Nephron (organoid): ENCODE measurements around the gene B3GLCT.

Experiments used
- H3K27ac Mint-ChIP-seq, 3 experiments: 2 replicates each; pipeline ENCODE4 v1.8.0; 2020; ENCODE audit warnings: mixed read lengths in 3 of 3, mild to moderate bottlenecking in 2 of 3, moderate library complexity in 1 of 3
- H3K27me3 Mint-ChIP-seq: 2 replicates; pipeline ENCODE4 v1.8.0; 2021; ENCODE audit warnings: low read depth, mild to moderate bottlenecking, moderate library complexity, mixed read lengths
- H3K36me3 Mint-ChIP-seq: 2 replicates; pipeline ENCODE4 v1.8.0; 2020; ENCODE audit warnings: low read depth, mixed read lengths
- H3K4me1 Mint-ChIP-seq: 2 replicates; pipeline ENCODE4 v1.8.0; 2020; ENCODE audit warnings: mixed read lengths
- H3K4me3 Mint-ChIP-seq, 3 experiments: 2 replicates each; pipeline ENCODE4 v1.8.0; 2020; ENCODE audit warnings: mild to moderate bottlenecking in 3 of 3, mixed read lengths in 3 of 3, moderate library complexity in 2 of 3
- H3K9me3 Mint-ChIP-seq: 2 replicates; pipeline ENCODE4 v1.8.0; 2020; ENCODE audit warnings: mixed read lengths
- TF ChIP-seq, protein P1 (sequence below), 3 experiments: fragments of 200-600 bp; sonication (generic); IDR thresholded peaks; one replicate each; pipeline ENCODE4 v1.5.0; 2021; ENCODE audit warnings: antibody characterized with exemption in 3 of 3; ENCODE audit not compliant: unreplicated experiment in 3 of 3

The B3GLCT gene

DNA sequence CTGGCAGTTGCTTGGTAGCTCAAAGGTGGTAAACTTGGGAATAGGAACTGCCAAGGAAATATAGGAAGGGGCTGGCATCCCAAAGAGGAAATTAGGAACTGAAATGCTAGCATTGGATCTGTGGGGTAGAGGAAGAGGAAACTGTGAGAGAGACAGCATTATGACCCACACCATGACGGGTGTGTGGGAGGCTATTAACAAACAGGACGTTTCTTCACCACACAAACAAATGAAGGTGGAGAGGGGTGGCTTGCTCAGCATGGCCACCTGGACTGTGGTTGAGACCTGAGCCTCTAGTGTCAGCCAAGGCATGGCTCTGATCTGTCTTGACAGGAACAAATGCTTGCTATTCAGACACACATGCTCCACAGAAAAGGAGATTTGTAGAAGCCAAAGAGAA is 178.2 kb downstream of the B3GLCT start:
- H3K4me1 Mint-ChIP-seq: peaks cover 8% of the 10 kb centered on the region
- H3K9me3 Mint-ChIP-seq: no peaks in the 10 kb centered on the region
- no peaks in the 10 kb centered on the region for H3K36me3 Mint-ChIP-seq
- TF ChIP-seq, protein P1, sequence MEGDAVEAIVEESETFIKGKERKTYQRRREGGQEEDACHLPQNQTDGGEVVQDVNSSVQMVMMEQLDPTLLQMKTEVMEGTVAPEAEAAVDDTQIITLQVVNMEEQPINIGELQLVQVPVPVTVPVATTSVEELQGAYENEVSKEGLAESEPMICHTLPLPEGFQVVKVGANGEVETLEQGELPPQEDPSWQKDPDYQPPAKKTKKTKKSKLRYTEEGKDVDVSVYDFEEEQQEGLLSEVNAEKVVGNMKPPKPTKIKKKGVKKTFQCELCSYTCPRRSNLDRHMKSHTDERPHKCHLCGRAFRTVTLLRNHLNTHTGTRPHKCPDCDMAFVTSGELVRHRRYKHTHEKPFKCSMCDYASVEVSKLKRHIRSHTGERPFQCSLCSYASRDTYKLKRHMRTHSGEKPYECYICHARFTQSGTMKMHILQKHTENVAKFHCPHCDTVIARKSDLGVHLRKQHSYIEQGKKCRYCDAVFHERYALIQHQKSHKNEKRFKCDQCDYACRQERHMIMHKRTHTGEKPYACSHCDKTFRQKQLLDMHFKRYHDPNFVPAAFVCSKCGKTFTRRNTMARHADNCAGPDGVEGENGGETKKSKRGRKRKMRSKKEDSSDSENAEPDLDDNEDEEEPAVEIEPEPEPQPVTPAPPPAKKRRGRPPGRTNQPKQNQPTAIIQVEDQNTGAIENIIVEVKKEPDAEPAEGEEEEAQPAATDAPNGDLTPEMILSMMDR (IDR thresholded peaks at IDR 0.05; ENCODE audit: unreplicated experiment in 3 of 3): no peak
- peaks cover 5% of the 10 kb centered on the region for H3K27me3 Mint-ChIP-seq
- no peak overlapping the region for H3K27ac Mint-ChIP-seq
- H3K4me3 Mint-ChIP-seq: no peak overlapping the region

DNA sequence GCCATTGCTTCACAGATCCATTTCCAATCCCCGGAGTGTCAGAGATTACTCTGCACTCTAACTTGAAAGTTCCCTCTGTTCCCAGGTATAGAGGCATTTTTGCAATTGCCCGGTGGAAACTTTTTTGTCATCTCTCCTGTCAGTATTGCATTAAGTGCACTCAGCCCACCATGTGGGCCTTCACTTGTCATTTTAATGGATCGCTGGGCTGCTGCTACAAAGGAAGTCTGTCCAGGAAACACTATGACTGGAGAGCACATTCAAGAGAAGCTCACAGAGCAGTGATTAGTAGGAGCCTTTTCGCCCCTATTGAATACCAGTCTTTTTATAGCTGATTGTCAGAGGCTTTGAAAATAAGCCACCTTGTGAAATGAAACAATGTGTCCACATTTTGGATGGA is 180.9 kb downstream of the B3GLCT start:
- H3K4me3 Mint-ChIP-seq: no peak overlapping the region
- peaks cover 5% of the 10 kb centered on the region for H3K27me3 Mint-ChIP-seq
- H3K4me1 Mint-ChIP-seq: peaks cover 8% of the 10 kb centered on the region
- TF ChIP-seq, protein P1 (IDR thresholded peaks at IDR 0.05; ENCODE audit: unreplicated experiment in 3 of 3): no peak
- H3K36me3 Mint-ChIP-seq: no peaks in the 10 kb centered on the region
- no peaks in the 10 kb centered on the region for H3K9me3 Mint-ChIP-seq
- no peak overlapping the region for H3K27ac Mint-ChIP-seq
